K562 (cell line): Measurements from ENCODE around the gene ADAMTSL2.

ENCODE experiments used
- RBM34 ChIP-seq: fragments of 200-400 bp; formaldehyde crosslinking; IDR thresholded peaks from 2 replicates; pipeline ENCODE4 v1.6.1; 2018; ENCODE audit warnings: low read length, borderline replicate concordance; ENCODE audit not compliant: insufficient read depth
- RERE ChIP-seq: sonication (generic); formaldehyde crosslinking; IDR thresholded peaks from 2 replicates; pipeline ENCODE4 v1.8.0; 2023; ENCODE audit warnings: missing genetic modification reagents, mild to moderate bottlenecking, borderline replicate concordance
- SAFB2 ChIP-seq: fragments of 200-400 bp; formaldehyde crosslinking; IDR thresholded peaks from 2 replicates; pipeline ENCODE4 v1.6.1; 2018; ENCODE audit warnings: borderline replicate concordance, low read length, low read depth, moderate library complexity; ENCODE audit not compliant: severe bottlenecking
- TAF1 ChIP-seq: IDR thresholded peaks from 2 replicates; pipeline ENCODE4 v1.6.1; 2011; ENCODE audit warnings: mild to moderate bottlenecking, low read length, moderate library complexity; ENCODE audit not compliant: insufficient read depth, control insufficient read depth, severe bottlenecking; ENCODE audit errors: extremely low read depth
- TCF7 ChIP-seq: sonication (generic); IDR thresholded peaks from 2 replicates; pipeline ENCODE4 v1.6.1; 2016; ENCODE audit warnings: antibody characterized with exemption, borderline replicate concordance

GRCh38 chr9:133515240-133515610, 19.3 kb upstream of the ADAMTSL2 start:
- no peak for TF ChIP-seq RERE (CRISPR knock-in tag)
- TF ChIP-seq TAF1, result no peak
- TF ChIP-seq TCF7, result no peak
- TF ChIP-seq SAFB2, result no peak
- TF ChIP-seq RBM34, result no peak
